ENCODE results near the gene EMP3. TPM values are rescaled to one million over a fixed set of nuclear protein-coding genes. Genes with fewer than 3 reads are reported as not detected.

Gene EMP3
- total and polyA plus RNA-seq, 2 of the 13 experiments (the other 11 are each of a cell fraction or from before 2014, with no cell fraction given), result 2.2 to 7.8 TPM

DNA sequence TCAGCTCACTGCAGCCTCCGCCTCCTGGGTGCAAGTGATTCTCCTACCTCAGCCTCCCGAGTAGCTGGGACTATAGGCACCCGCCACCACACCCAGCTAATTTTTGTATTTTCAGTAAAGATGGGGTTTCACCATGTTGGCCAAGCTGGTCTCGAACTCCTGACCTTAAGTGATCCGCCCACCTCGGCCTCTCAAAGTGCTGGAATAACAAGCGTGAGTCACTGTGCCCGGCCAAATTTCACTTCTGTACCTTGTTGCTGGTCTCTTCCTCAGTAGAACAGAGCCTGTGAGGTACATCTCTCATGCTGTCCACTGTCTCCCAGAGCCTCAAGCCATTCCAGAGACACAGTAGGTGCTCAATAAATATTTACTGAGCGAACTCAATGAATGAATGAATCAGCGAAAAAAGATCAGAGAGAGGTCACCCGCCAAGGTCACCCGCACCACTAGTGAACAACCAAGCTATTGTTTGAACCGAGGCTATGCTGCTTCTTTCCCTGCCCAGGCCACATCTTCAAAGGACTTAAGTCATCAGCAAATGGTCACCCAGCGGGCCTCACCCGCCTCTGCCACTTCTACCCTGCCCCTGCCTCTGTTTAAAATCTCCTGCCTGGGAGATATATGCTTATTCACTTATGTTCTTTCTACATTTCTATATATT is 29.1 kb downstream of the EMP3 start (continued):
- TF ChIP-seq RXRB (CRISPR knock-in tag; IDR thresholded peaks at IDR 0.05; ENCODE audit: borderline replicate concordance) (peak; percentile 88), MED8 (CRISPR knock-in tag; IDR thresholded peaks at IDR 0.05; ENCODE audit: insufficient replicate concordance) (peak; percentile 50), ZNF576 (CRISPR knock-in tag; IDR thresholded peaks at IDR 0.05) (no peak), ZNF740 (CRISPR knock-in tag; IDR thresholded peaks at IDR 0.05) (no peak), ZNF331 (CRISPR knock-in tag; IDR thresholded peaks at IDR 0.05) (peak; percentile 75), HNF1A (IDR thresholded peaks at IDR 0.05; ENCODE audit: low read depth) (peak; percentile 12; the same call in 1 of the 2 replicates), HNF1A (CRISPR knock-in tag; IDR thresholded peaks at IDR 0.05; ENCODE audit: borderline replicate concordance) (peak; percentile 84; the same call in 1 of the 2 replicates), SMAD3 (CRISPR knock-in tag; IDR thresholded peaks at IDR 0.05) (peak; percentile 88), HDAC2 (CRISPR knock-in tag; IDR thresholded peaks at IDR 0.05) (peak; percentile 85), ZNF766 (CRISPR knock-in tag; IDR thresholded peaks at IDR 0.05; ENCODE audit: borderline replicate concordance) (no peak; the same call in 1 of the 2 replicates), GATAD2A (CRISPR knock-in tag; IDR thresholded peaks at IDR 0.05) (peak; percentile 90), ZNF17 (CRISPR knock-in tag; IDR thresholded peaks at IDR 0.05) (no peak), TCF12 (IDR thresholded peaks at IDR 0.05) (no peak), TCF12 (CRISPR knock-in tag; IDR thresholded peaks at IDR 0.05) (peak; percentile 51; the same call in 1 of the 2 replicates), IKZF4 (CRISPR knock-in tag; IDR thresholded peaks at IDR 0.05; ENCODE audit: borderline replicate concordance, low read depth, not compliant biosample characterization) (no peak), ZNF850 (CRISPR knock-in tag; conservative IDR thresholded peaks at IDR 0.05) (0 out of 2 replicates have a peak, but pooled peaks have one; percentile 70), ZNF264 (CRISPR knock-in tag; IDR thresholded peaks at IDR 0.05) (0 out of 2 replicates have a peak, but pooled peaks have one; percentile 23), TBX3 (IDR thresholded peaks at IDR 0.05; ENCODE audit: borderline replicate concordance) (peak; percentile 95), MTA1 (CRISPR knock-in tag; IDR thresholded peaks at IDR 0.05; ENCODE audit: borderline replicate concordance) (0 out of 2 replicates have a peak, but pooled peaks have one; percentile 67), NAIF1 (CRISPR knock-in tag; IDR thresholded peaks at IDR 0.05; ENCODE audit: borderline replicate concordance) (peak; percentile 70; the same call in 1 of the 2 replicates), EP300 (IDR thresholded peaks at IDR 0.05; ENCODE audit: low read depth in 2 of 2, low read length in 2 of 2) (peak; percentile 53 to 97; a peak in 3 of 4 replicates), EP300 (CRISPR knock-in tag; IDR thresholded peaks at IDR 0.05; ENCODE audit: borderline replicate concordance) (peak; percentile 97), ZMYM3 (CRISPR knock-in tag; IDR thresholded peaks at IDR 0.05) (peak; percentile 96), TEAD2 (CRISPR knock-in tag; IDR thresholded peaks at IDR 0.05) (no peak), U2AF1 (optimal IDR thresholded peaks at IDR 0.05; ENCODE audit: low read depth, low read length) (no peak), MEF2D (CRISPR knock-in tag; IDR thresholded peaks at IDR 0.05) (peak; percentile 72; the same call in 1 of the 2 replicates)
